MCF 10A (cell line): ENCODE data around the gene KBTBD4. TPM values are rescaled to one million over a fixed set of nuclear protein-coding genes. Genes with fewer than 3 reads are reported as not detected.
"Not testable (repeated sequence)": the region's sequence is repeated elsewhere in the genome, so short reads cannot be mapped to it uniquely, and the experiment has no call there.

Experiments used
- BruUV-seq: library from RNA; stranded (reverse); fragments of 400-500 nt; replicated peaks from 2 replicates; lab custom pipeline; 2021; lab: Mats Ljungman, UMichigan
- CTCF ChIA-PET: fragments of 300-600 bp; sonication (Branson Sonifier 250); formaldehyde crosslinking; extraction: SDS; loops from one replicate; lab custom pipeline; 2021; ENCODE audit warnings: antibody characterized with exemption, inconsistent platforms; lab: Yijun Ruan, JAX
- POLR2A ChIA-PET: fragments of 300-600, 350-650 bp; sonication (Branson Sonifier 250); formaldehyde crosslinking; extraction: SDS; loops from one replicate; lab custom pipeline; 2020; ENCODE audit warnings: antibody characterized with exemption, inconsistent platforms; lab: Yijun Ruan, JAX
- DNase-seq: peaks from one replicate; pipeline ENCODE4 v3.0.0-alpha.2; 2018; ENCODE audit not compliant: unreplicated experiment
- H3K27ac Mint-ChIP-seq: one replicate; pipeline ENCODE4 v1.8.0; 2022; ENCODE audit warnings: mild to moderate bottlenecking, low read depth, mixed read lengths; ENCODE audit not compliant: unreplicated experiment
- H3K27me3 Mint-ChIP-seq: one replicate; pipeline ENCODE4 v1.8.0; 2022; ENCODE audit warnings: mixed read lengths; ENCODE audit not compliant: insufficient read depth, unreplicated experiment
- H3K36me3 Mint-ChIP-seq: one replicate; pipeline ENCODE4 v1.8.0; 2022; ENCODE audit warnings: mild to moderate bottlenecking, moderate library complexity, mixed read lengths; ENCODE audit not compliant: insufficient read depth, unreplicated experiment
- H3K4me1 Mint-ChIP-seq: one replicate; pipeline ENCODE4 v1.8.0; 2022; ENCODE audit warnings: mixed read lengths; ENCODE audit not compliant: insufficient read depth, unreplicated experiment
- H3K4me3 Mint-ChIP-seq: one replicate; pipeline ENCODE4 v1.8.0; 2022; ENCODE audit warnings: mild to moderate bottlenecking, moderate library complexity, mixed read lengths; ENCODE audit not compliant: unreplicated experiment
- H3K9me3 Mint-ChIP-seq: one replicate; pipeline ENCODE4 v1.8.0; 2022; ENCODE audit warnings: mixed read lengths; ENCODE audit not compliant: unreplicated experiment
- CTCF ChIP-seq: fragments of 200-600 bp; IDR thresholded peaks from one replicate; pipeline ENCODE4 v1.8.0; 2022; ENCODE audit warnings: antibody characterized with exemption, mild to moderate bottlenecking; ENCODE audit not compliant: unreplicated experiment
- intact Hi-C: fragments of 100-400 bp; cut with micrococcal nuclease; formaldehyde crosslinking; loops from 2 replicates; pipeline ENCODE4 v1.14.1; 2022
- total RNA-seq: library from RNA; stranded (reverse); gene quantifications from 2 replicates; pipeline ENCODE4 v1.2.3, GENCODE V29; 2022

Gene KBTBD4
- total RNA-seq, 1 experiment from 2014 or later: 8.4 TPM

GRCh38 chr11:47534704-47535251 lies 44.0 kb downstream of the KBTBD4 start:
- no peak for TF ChIP-seq CTCF
- POLR2A ChIA-PET: interaction anchor here (0.8 to 4.7 kb wide), 3 partner anchors 11 to 24 kb away, joined by 3 to 23 read pairs (median 12); no protein-coding TSS in a partner anchor
- DNase-seq: no peak
- intact Hi-C loops: no loop called here
- Mint-ChIP-seq H3K9me3 (no peaks in the 10 kb centered on the region), H3K4me3 (no peak overlapping the region), H3K27ac (no peak overlapping the region), H3K4me1 (peaks cover 22% of the 10 kb centered on the region), H3K36me3 (peaks cover 26% of the 10 kb centered on the region), H3K27me3 (no peaks in the 10 kb centered on the region)
- CTCF ChIA-PET: interaction anchor here (0.6 to 1.9 kb wide), 4 partner anchors 16 to 335 kb away, joined by 3 to 4 read pairs (median 4); no protein-coding TSS in a partner anchor
- BruUV-seq: no TSS peak

- CTCF ChIA-PET: interaction anchor here (0.7 to 1.9 kb wide), 5 partner anchors 12 to 23 kb away, joined by 3 to 4 read pairs (median 4); no protein-coding TSS in a partner anchor
- intact Hi-C loops: no loop called here
- peaks cover 33% of the 10 kb centered on the region for H3K36me3 Mint-ChIP-seq
- POLR2A ChIA-PET: interaction anchor here (1.2 to 4.7 kb wide), 3 partner anchors 10 to 18 kb away, joined by 4 to 23 read pairs (median 12); no protein-coding TSS in a partner anchor
- H3K4me1 Mint-ChIP-seq: peaks cover 15% of the 10 kb centered on the region
- no peak for DNase-seq
- H3K27ac Mint-ChIP-seq: no peak overlapping the region
- BruUV-seq: no TSS peak
- no peaks in the 10 kb centered on the region for H3K27me3 Mint-ChIP-seq
- no peaks in the 10 kb centered on the region for H3K9me3 Mint-ChIP-seq
- no peak overlapping the region for H3K4me3 Mint-ChIP-seq
- no peak for TF ChIP-seq CTCF
Observed at GRCh38 chr11:47533690-47534151, 45.0 kb downstream of the KBTBD4 start.

GRCh38 chr11:47532597-47533213 lies 46.1 kb downstream of the KBTBD4 start:
- intact Hi-C loops: no loop called here
- no TSS peak for BruUV-seq
- H3K36me3 Mint-ChIP-seq: peaks cover 33% of the 10 kb centered on the region
- ChIA-PET CTCF (interaction anchor here (0.5 to 2.3 kb wide), 4 partner anchors 16 to 34 kb away, joined by 3 to 6 read pairs (median 4); no protein-coding TSS in a partner anchor), POLR2A (interaction anchor here (1.2 to 2.9 kb wide), 4 partner anchors 8 to 19 kb away, joined by 3 to 14 read pairs (median 8); no protein-coding TSS in a partner anchor)
- no peaks in the 10 kb centered on the region for H3K9me3 Mint-ChIP-seq
- H3K27me3 Mint-ChIP-seq: no peaks in the 10 kb centered on the region
- H3K4me3 Mint-ChIP-seq: no peak overlapping the region
- H3K4me1 Mint-ChIP-seq: peaks cover 12% of the 10 kb centered on the region
- H3K27ac Mint-ChIP-seq: no peak overlapping the region
- TF ChIP-seq CTCF: no peak
- DNase-seq: no peak

- POLR2A ChIA-PET: interaction anchor here (0.7 to 2.2 kb wide), 2 partner anchors 8 to 9 kb away, joined by 4 to 14 read pairs; no protein-coding TSS in a partner anchor
- TF ChIP-seq CTCF: no peak
- H3K4me3 Mint-ChIP-seq: no peak overlapping the region
- no peak for DNase-seq
- peaks cover 33% of the 10 kb centered on the region for H3K36me3 Mint-ChIP-seq
- BruUV-seq: no TSS peak
- H3K27me3 Mint-ChIP-seq: no peaks in the 10 kb centered on the region
- H3K9me3 Mint-ChIP-seq: no peaks in the 10 kb centered on the region
- peaks cover 12% of the 10 kb centered on the region for H3K4me1 Mint-ChIP-seq
- CTCF ChIA-PET: interaction anchor here (0.6 to 2.3 kb wide), 3 partner anchors 15 to 914 kb away, joined by 3 to 6 read pairs (median 3); partner anchors contain the start of genes ATG13 and HARBI1
- no peak overlapping the region for H3K27ac Mint-ChIP-seq
- intact Hi-C loops: no loop called here
Observed at GRCh38 chr11:47531666-47532065, 47.1 kb downstream of the KBTBD4 start.

- POLR2A ChIA-PET: interaction anchor here (0.6 to 2.2 kb wide), 3 partner anchors 10 to 238 kb away, joined by 3 to 14 read pairs (median 4); no protein-coding TSS in a partner anchor
- BruUV-seq, DNase-seq, H3K4me3 Mint-ChIP-seq, intact Hi-C loops, H3K9me3 Mint-ChIP-seq, H3K27me3 Mint-ChIP-seq: not testable (repeated sequence)
- CTCF ChIA-PET: interaction anchor here (0.9 to 2.3 kb wide), 2 partner anchors 9 to 14 kb away, joined by 3 to 6 read pairs; no protein-coding TSS in a partner anchor
- peaks cover 27% of the 10 kb centered on the region for H3K36me3 Mint-ChIP-seq
- peak overlapping the region; percentile 82 for H3K27ac Mint-ChIP-seq
- H3K4me1 Mint-ChIP-seq: peaks cover 14% of the 10 kb centered on the region
Observed at GRCh38 chr11:47530721-47531120, 48.0 kb downstream of the KBTBD4 start.
